Neural cell (in vitro differentiated cells): ENCODE data around the gene PLA2G6. TPM values are rescaled to one million over a fixed set of nuclear protein-coding genes. Genes with fewer than 3 reads are reported as not detected.

ENCODE experiments used
- H2AFZ ChIP-seq: fragments of 200-600, 300-800 bp; sonication (generic), shearing (Covaris generic); 2 replicates; pipeline ENCODE4 v1.6.0; 2014; ENCODE audit warnings: low read depth, mild to moderate bottlenecking, antibody characterized with exemption, low read length, moderate library complexity
- H3F3A ChIP-seq: fragments of 200-600 bp; shearing (Covaris generic); 2 replicates; pipeline ENCODE4 v1.6.1; 2016; ENCODE audit warnings: mild to moderate bottlenecking, moderate library complexity, mixed read lengths, antibody characterized with exemption, low read length; ENCODE audit not compliant: insufficient read depth, poor library complexity, severe bottlenecking
- H3K27ac ChIP-seq: fragments of 200-600, 300-800 bp; sonication (generic), shearing (Covaris generic); 2 replicates; pipeline ENCODE4 v1.5.1; 2014; ENCODE audit warnings: mild to moderate bottlenecking, low read length, moderate library complexity
- H3K27me3 ChIP-seq: fragments of 300-800, 200-600 bp; sonication (generic), shearing (Covaris generic); 2 replicates; pipeline ENCODE4 v1.6.0; 2014; ENCODE audit warnings: mild to moderate bottlenecking, low read depth, low read length, moderate library complexity; ENCODE audit not compliant: insufficient read depth
- H3K36me3 ChIP-seq: fragments of 300-800, 200-600 bp; sonication (generic), shearing (Covaris generic); 2 replicates; pipeline ENCODE4 v1.5.1; 2014; ENCODE audit warnings: mild to moderate bottlenecking, antibody characterized with exemption, low read length, moderate library complexity; ENCODE audit not compliant: insufficient read depth
- H3K4me2 ChIP-seq: fragments of 300-800, 200-600 bp; sonication (generic), shearing (Covaris generic); 2 replicates; pipeline ENCODE4 v1.6.0; 2014; ENCODE audit warnings: mild to moderate bottlenecking, low read length
- H3K4me3 ChIP-seq: fragments of 300-800, 200-600 bp; sonication (generic), shearing (Covaris generic); 2 replicates; pipeline ENCODE4 v1.5.1; 2014; ENCODE audit warnings: mild to moderate bottlenecking, low read length, moderate library complexity
- H3K79me2 ChIP-seq: fragments of 200-600 bp; shearing (Covaris generic); replicated peaks from 2 replicates; pipeline ENCODE4 v1.6.0; 2014; ENCODE audit warnings: mild to moderate bottlenecking, low read length, moderate library complexity; ENCODE audit not compliant: insufficient read depth
- H3K9ac ChIP-seq: fragments of 300-800, 200-600 bp; sonication (generic), shearing (Covaris generic); 2 replicates; pipeline ENCODE4 v1.6.1; 2016; ENCODE audit warnings: mild to moderate bottlenecking, low read length, mixed read lengths
- H3K9me2 ChIP-seq: fragments of 200-600 bp; shearing (Covaris generic); 2 replicates; pipeline ENCODE4 v1.6.1; 2016; ENCODE audit warnings: mild to moderate bottlenecking, low read length, mixed read lengths; ENCODE audit not compliant: insufficient read depth
- H3K9me3 ChIP-seq: fragments of 200-600, 300-800 bp; sonication (generic), shearing (Covaris generic); 2 replicates; pipeline ENCODE4 v1.6.1; 2016; ENCODE audit warnings: mild to moderate bottlenecking, mixed run types, low read length, moderate library complexity, mixed read lengths
- H4K20me1 ChIP-seq: fragments of 200-600 bp; shearing (Covaris generic); 2 replicates; pipeline ENCODE4 v1.6.1; 2016; ENCODE audit warnings: mild to moderate bottlenecking, mixed run types; ENCODE audit not compliant: insufficient read depth
- CTCF ChIP-seq: fragments of 450-650 bp; IDR thresholded peaks from 2 replicates; pipeline ENCODE4 v1.5.1; 2014; ENCODE audit warnings: antibody characterized with exemption, mild to moderate bottlenecking, moderate library complexity; ENCODE audit not compliant: poor library complexity, severe bottlenecking
- EP300 ChIP-seq: fragments of 450-650 bp; conservative IDR thresholded peaks from 2 replicates; pipeline ENCODE4 v1.6.1; 2014; ENCODE audit warnings: antibody characterized with exemption, mild to moderate bottlenecking, moderate library complexity; ENCODE audit not compliant: poor library complexity, severe bottlenecking
- EZH2 ChIP-seq: fragments of 200-600, 300-800 bp; shearing (Covaris generic), sonication (generic); IDR thresholded peaks from 2 replicates; pipeline ENCODE4 v1.6.1; 2014; ENCODE audit warnings: antibody characterized with exemption, low read length, borderline replicate concordance, mild to moderate bottlenecking; ENCODE audit not compliant: insufficient read depth, poor library complexity, severe bottlenecking
- MXI1 ChIP-seq: fragments of 450-650 bp; conservative IDR thresholded peaks from 2 replicates; pipeline ENCODE4 v1.6.1; 2014; ENCODE audit warnings: antibody characterized with exemption, mild to moderate bottlenecking; ENCODE audit not compliant: poor library complexity, severe bottlenecking
- POLR2AphosphoS5 ChIP-seq: IDR thresholded peaks from 2 replicates; pipeline ENCODE4 v1.6.1; 2012
- RAD21 ChIP-seq: fragments of 450-650 bp; conservative IDR thresholded peaks from 2 replicates; pipeline ENCODE4 v1.6.1; 2014; ENCODE audit warnings: antibody characterized with exemption, mild to moderate bottlenecking, moderate library complexity
- REST ChIP-seq: IDR thresholded peaks from 2 replicates; pipeline ENCODE4 v1.6.1; 2012; ENCODE audit warnings: borderline replicate concordance
- SMC3 ChIP-seq: fragments of 450-650 bp; conservative IDR thresholded peaks from 2 replicates; pipeline ENCODE4 v1.6.1; 2014; ENCODE audit warnings: antibody characterized with exemption, mild to moderate bottlenecking, moderate library complexity; ENCODE audit not compliant: poor library complexity
- TAF1 ChIP-seq: IDR thresholded peaks from 2 replicates; pipeline ENCODE4 v1.6.1; 2012; ENCODE audit warnings: low read depth
- polyA plus RNA-seq: library from polyadenylated mRNA; depleted of rRNA; stranded (reverse); fragments of >200 nt; gene quantifications from 2 replicates; pipeline ENCODE4 v1.2.3, GENCODE V29; 2014

The PLA2G6 gene
- polyA plus RNA-seq, 1 donor from 2014 or later: 18.5 TPM

- no peak for TF ChIP-seq REST
These were observed 37.3 kb upstream of the PLA2G6 start (continued) for GRCh38 chr22:38218661-38219622.

- Histone ChIP-seq H3K4me2 (no peak overlapping the region), H3K79me2 (no peaks in the 10 kb centered on the region), H3F3A (no peaks in the 10 kb centered on the region), H3K27me3 (peaks cover 3% of the 10 kb centered on the region), H3K27ac (no peak overlapping the region), H2AFZ (no peak overlapping the region), H3K9me2 (no peaks in the 10 kb centered on the region), H3K9ac (no peak overlapping the region), H4K20me1 (no peaks in the 10 kb centered on the region), H3K4me3 (no peak overlapping the region), H3K9me3 (no peaks in the 10 kb centered on the region), H3K36me3 (no peaks in the 10 kb centered on the region)
- TF ChIP-seq SMC3: no peak
- TF ChIP-seq POLR2AphosphoS5: no peak
- no peak for TF ChIP-seq REST
- TF ChIP-seq RAD21: no peak
- TF ChIP-seq MXI1: no peak
- TF ChIP-seq TAF1: no peak
- no peak for TF ChIP-seq EZH2
- TF ChIP-seq EP300: no peak
- no peak for TF ChIP-seq CTCF
These were observed 33.8 kb upstream of the PLA2G6 start for GRCh38 chr22:38215156-38216038.
